ENCODE data around the gene FMO2.
"Not testable (repeated sequence)": the region's sequence is repeated elsewhere in the genome, so short reads cannot be mapped to it uniquely, and the experiment has no call there.

- not testable (repeated sequence) for TF ChIP-seq POLR2A (IDR thresholded peaks at IDR 0.05; ENCODE audit: low read depth, low read length); TAF1 (IDR thresholded peaks at IDR 0.05; ENCODE audit: borderline replicate concordance, low read depth, low read length)
Observed at GRCh38 chr1:171224257-171224656, 39.2 kb downstream of the FMO2 start.
